ENCODE results near the gene PCYT1A.

DNA sequence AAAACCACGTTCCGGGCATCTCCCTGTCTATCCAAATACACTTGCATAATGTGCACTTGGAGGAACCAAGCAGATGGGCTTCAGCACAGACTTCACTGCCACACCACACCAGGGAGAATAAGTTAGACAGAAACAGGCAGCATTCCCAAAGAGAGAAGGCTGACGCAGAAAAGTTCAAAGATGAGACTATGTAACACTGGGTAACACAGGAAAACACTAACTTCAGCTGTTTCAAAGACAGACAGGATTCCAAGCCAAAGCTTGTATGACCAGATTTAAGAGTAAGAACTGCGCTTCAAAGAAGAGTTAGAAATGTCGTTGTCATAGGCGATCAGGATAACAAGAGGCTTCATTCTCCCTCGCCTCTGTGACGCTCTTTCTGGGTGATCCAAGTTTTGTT, 51.3 kb downstream of the PCYT1A start:
- TF ChIP-seq, protein P1, sequence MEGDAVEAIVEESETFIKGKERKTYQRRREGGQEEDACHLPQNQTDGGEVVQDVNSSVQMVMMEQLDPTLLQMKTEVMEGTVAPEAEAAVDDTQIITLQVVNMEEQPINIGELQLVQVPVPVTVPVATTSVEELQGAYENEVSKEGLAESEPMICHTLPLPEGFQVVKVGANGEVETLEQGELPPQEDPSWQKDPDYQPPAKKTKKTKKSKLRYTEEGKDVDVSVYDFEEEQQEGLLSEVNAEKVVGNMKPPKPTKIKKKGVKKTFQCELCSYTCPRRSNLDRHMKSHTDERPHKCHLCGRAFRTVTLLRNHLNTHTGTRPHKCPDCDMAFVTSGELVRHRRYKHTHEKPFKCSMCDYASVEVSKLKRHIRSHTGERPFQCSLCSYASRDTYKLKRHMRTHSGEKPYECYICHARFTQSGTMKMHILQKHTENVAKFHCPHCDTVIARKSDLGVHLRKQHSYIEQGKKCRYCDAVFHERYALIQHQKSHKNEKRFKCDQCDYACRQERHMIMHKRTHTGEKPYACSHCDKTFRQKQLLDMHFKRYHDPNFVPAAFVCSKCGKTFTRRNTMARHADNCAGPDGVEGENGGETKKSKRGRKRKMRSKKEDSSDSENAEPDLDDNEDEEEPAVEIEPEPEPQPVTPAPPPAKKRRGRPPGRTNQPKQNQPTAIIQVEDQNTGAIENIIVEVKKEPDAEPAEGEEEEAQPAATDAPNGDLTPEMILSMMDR (conservative IDR thresholded peaks at IDR 0.05; ENCODE audit: low read depth, low read length) = no peak
- TF ChIP-seq EZH2 (IDR thresholded peaks at IDR 0.05; ENCODE audit: low read length, unreplicated experiment) (no peak), EZH2phosphoT487 (IDR thresholded peaks at IDR 0.05; ENCODE audit: borderline replicate concordance, low read length) (no peak)
